Spinal cord (tissue), 10 donors: ENCODE results near the gene SCRN3. TPM values are rescaled to one million over a fixed set of nuclear protein-coding genes. Genes with fewer than 3 reads are reported as not detected.

Experiments
- DNase-seq, 6 donors: peaks; one replicate each; pipeline versions ENCODE4 v3.0.0 to v3.0.0-alpha.2; 2013 to 2015; ENCODE audit warnings: low spot score in 6 of 6, low read depth in 4 of 6
- H3K27ac ChIP-seq: one replicate; pipeline ENCODE4 v1.5.1; 2013; ENCODE audit warnings: low read depth, low read length, control low read depth
- H3K27me3 ChIP-seq: one replicate; pipeline ENCODE4 v1.6.1; 2013; ENCODE audit warnings: low read length; ENCODE audit not compliant: control insufficient read depth, insufficient read depth
- H3K36me3 ChIP-seq: one replicate; pipeline ENCODE4 v1.6.1; 2013; ENCODE audit warnings: low read length; ENCODE audit not compliant: control insufficient read depth, insufficient read depth
- H3K4me1 ChIP-seq: one replicate; pipeline ENCODE4 v1.6.1; 2013; ENCODE audit warnings: low read length; ENCODE audit not compliant: control insufficient read depth, insufficient read depth
- H3K4me3 ChIP-seq: one replicate; pipeline ENCODE4 v1.5.1; 2013; ENCODE audit warnings: low read depth, low read length, control low read depth
- H3K9me3 ChIP-seq: one replicate; pipeline ENCODE4 v1.6.1; 2013; ENCODE audit warnings: low read length; ENCODE audit not compliant: control insufficient read depth, insufficient read depth
- WGBS: methylation state at CpG from one replicate; pipeline ENCODE4 v1.1.5; 2013; ENCODE audit warnings: missing lambda C conversion rate; ENCODE audit not compliant: insufficient coverage; 5-methylcytosine and 5-hydroxymethylcytosine counted together
- polyA plus RNA-seq, 2 donors: library from polyadenylated mRNA; unstranded; fragments of 120-200 nt; gene quantifications; one replicate each; pipeline ENCODE4 v1.2.1, GENCODE V29; 2013; ENCODE audit not compliant: insufficient read length in 2 of 2
- total RNA-seq, 2 donors: library from RNA; depleted of rRNA in 1 of 2; stranded (reverse); fragments of 120-200 nt in 1 of 2; fragments of >200 nt in 1 of 2; gene quantifications; one replicate each; pipeline versions ENCODE4 v1.2.3 to v1.2.4, GENCODE V29; 2013 to 2014
- donor health status: healthy.

SCRN3 gene
- total and polyA plus RNA-seq, 4 donors = 47.2 to 58.8 (median 49.1) TPM

DNA sequence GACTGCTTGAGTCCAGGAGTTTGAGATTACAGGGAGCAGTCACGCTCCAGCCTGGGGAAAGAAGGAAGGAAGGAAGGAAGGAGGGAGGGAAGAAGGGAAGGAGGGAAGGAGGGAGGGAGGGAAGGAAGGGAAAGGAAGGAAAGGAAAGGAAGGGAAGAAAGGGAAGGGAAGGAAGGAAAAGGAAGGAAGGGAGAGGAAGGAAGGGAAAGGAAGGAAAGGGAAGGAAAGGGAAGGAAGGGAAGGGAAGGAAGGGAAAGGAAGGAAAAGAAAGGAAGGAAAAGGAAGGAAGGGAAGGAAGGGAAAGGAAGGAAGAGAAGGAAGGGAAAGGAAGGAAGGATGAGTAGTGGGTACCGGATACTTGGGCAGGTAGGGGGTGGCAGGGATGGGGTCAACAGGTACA is 59.0 kb downstream of the SCRN3 start:
- WGBS = 100% methylated on average over 1 of the region's 2 CpGs
- Histone ChIP-seq H3K4me1 (no peaks in the 10 kb centered on the region), H3K9me3 (no peaks in the 10 kb centered on the region), H3K27me3 (no peaks in the 10 kb centered on the region), H3K36me3 (peaks cover 22% of the 10 kb centered on the region), H3K27ac (no peak overlapping the region), H3K4me3 (no peak overlapping the region)
- no peak for DNase-seq

DNA sequence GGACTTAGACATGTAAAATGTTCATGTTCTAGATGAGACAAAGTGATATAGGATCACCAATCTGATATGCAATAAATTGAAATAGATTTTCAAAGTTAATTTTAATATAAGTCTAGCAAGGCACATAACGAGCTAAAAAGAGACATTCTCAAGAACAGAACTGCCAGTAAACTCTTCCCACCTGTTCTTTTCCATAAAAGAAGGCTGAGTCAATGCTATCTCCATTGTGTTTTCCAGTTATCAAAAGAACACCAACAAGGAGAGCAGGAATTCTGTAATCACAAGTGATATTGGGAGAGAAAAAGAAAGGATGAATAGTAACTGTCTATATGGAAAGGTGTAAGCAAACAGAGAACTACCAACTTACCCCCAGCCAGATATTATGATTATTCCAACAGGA is 65.7 kb downstream of the SCRN3 start:
- no peak overlapping the region for H3K27ac ChIP-seq
- no peaks in the 10 kb centered on the region for H3K4me1 ChIP-seq
- no peaks in the 10 kb centered on the region for H3K27me3 ChIP-seq
- H3K36me3 ChIP-seq = peaks cover 9% of the 10 kb centered on the region
- no peaks in the 10 kb centered on the region for H3K9me3 ChIP-seq
- WGBS = no CpG with 5 or more reads among the region's 1 CpG
- H3K4me3 ChIP-seq = no peak overlapping the region
- DNase-seq = no peak

DNA sequence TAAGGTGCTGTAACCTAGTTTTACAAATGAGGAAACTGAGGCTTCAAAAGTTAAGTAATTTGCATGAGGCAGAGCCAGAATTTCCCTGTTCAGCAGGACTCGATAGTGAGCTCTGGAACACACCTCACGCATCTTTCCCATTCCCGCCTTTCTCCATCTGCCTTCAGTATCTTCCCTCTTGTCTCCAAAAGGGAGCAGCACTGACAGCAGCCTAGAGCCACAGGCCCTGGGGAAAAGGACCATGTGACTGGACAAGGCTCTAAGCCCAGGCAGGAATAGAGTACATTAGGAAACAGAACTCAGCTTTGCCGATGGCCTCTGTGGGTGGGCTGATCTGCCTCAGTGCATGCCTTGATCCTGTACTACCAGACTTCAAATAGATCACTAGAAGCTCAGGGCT is 69.8 kb downstream of the SCRN3 start:
- DNase-seq = no peak
- WGBS = 100% methylated on average over 3 of the region's 4 CpGs
- no peak overlapping the region for H3K4me3 ChIP-seq

GRCh38 chr2:174473796-174474195 is 78.3 kb downstream of the SCRN3 start:
- H3K4me3 ChIP-seq = no peak overlapping the region
- DNase-seq = no peak
- H3K9me3 ChIP-seq = no peaks in the 10 kb centered on the region
- H3K27ac ChIP-seq = no peak overlapping the region
- WGBS = 95% methylated on average over 3 of the region's 3 CpGs
- no peaks in the 10 kb centered on the region for H3K27me3 ChIP-seq
- H3K4me1 ChIP-seq = no peaks in the 10 kb centered on the region
- no peaks in the 10 kb centered on the region for H3K36me3 ChIP-seq

More for the DNA sequence above, 69.8 kb downstream of the SCRN3 start:
- Histone ChIP-seq H3K9me3 (no peaks in the 10 kb centered on the region), H3K4me1 (no peaks in the 10 kb centered on the region), H3K27ac (no peak overlapping the region), H3K36me3 (peaks cover 2% of the 10 kb centered on the region), H3K27me3 (no peaks in the 10 kb centered on the region)

GRCh38 chr2:174477759-174478158 is 82.2 kb downstream of the SCRN3 start:
- no peak overlapping the region for H3K4me3 ChIP-seq
- no peaks in the 10 kb centered on the region for H3K27me3 ChIP-seq
- no CpG with 5 or more reads among the region's 1 CpG for WGBS
- H3K36me3 ChIP-seq = no peaks in the 10 kb centered on the region
- no peak overlapping the region for H3K27ac ChIP-seq
- no peaks in the 10 kb centered on the region for H3K4me1 ChIP-seq
- H3K9me3 ChIP-seq = no peaks in the 10 kb centered on the region
- DNase-seq = peak in 1 of 6 donors; percentile 72

Other genes starting within 250 kb of the SCRN3 start
- 100 to 1,000 TPM in 1 of 2 donors, 10 to 100 TPM in 1; 81.4 to 102 TPM for gene OLA1, start 147.2 kb upstream of the SCRN3 start, total RNA-seq
- 100 to 1,000 TPM; 167 to 169 TPM for gene OLA1, start 147.2 kb upstream of the SCRN3 start, polyA plus RNA-seq
- gene SP9, start 60.8 kb upstream of the SCRN3 start, total RNA-seq = under 1 TPM; 0.30 to 0.88 TPM
- gene SP9, start 60.8 kb upstream of the SCRN3 start, polyA plus RNA-seq = 1 to 10 TPM; 1.4 to 1.9 TPM
- 10 to 100 TPM; 15.4 to 53.8 TPM for gene GPR155, start 91.3 kb downstream of the SCRN3 start, total RNA-seq
- 10 to 100 TPM; 23.1 to 23.3 TPM for gene GPR155, start 91.3 kb downstream of the SCRN3 start, polyA plus RNA-seq
- 10 to 100 TPM; 18.7 to 29.5 TPM for gene WIPF1, start 202.1 kb downstream of the SCRN3 start, total RNA-seq
- 10 to 100 TPM; 20.8 to 22.5 TPM for gene WIPF1, start 202.1 kb downstream of the SCRN3 start, polyA plus RNA-seq